Panc1 (cell line): Measurements from ENCODE around the gene ATIC. TPM values are rescaled to one million over a fixed set of nuclear protein-coding genes. Genes with fewer than 3 reads are reported as not detected.

ENCODE experiments used
- ATAC-seq: fragments of 200-7000 bp; cut with Tn5 transposase; 2 replicates; pipeline ENCODE4 v1.9.1; 2020; ENCODE audit warnings: mild to moderate bottlenecking, moderate library complexity
- BruUV-seq: library from RNA; stranded (reverse); fragments of 400-500 nt; replicated peaks from 2 replicates; lab custom pipeline; 2021; lab: Mats Ljungman, UMichigan
- CTCF ChIA-PET: fragments of 300-600 bp; sonication (Branson Sonifier 250); formaldehyde crosslinking; loops from one replicate; lab custom pipeline; 2022; ENCODE audit warnings: antibody characterized with exemption; lab: Charles Lee
- POLR2A ChIA-PET: fragments of 300-600 bp; sonication (Branson Sonifier 250); formaldehyde crosslinking; loops from one replicate; lab custom pipeline; 2022; ENCODE audit warnings: antibody characterized with exemption; lab: Charles Lee
- DNase-seq: peaks from one replicate; pipeline ENCODE4 v3.0.0-alpha.2; 2010; ENCODE audit warnings: low read depth, low spot score
- H3K27ac ChIP-seq: 2 replicates; pipeline ENCODE4 v1.5.1; 2011; ENCODE audit warnings: mild to moderate bottlenecking, low read length, inconsistent platforms
- H3K27me3 ChIP-seq: fragments of 200-500 bp; sonication (Bioruptor generic); 2 replicates; pipeline ENCODE4 v1.6.0; 2014; ENCODE audit warnings: low read length, inconsistent platforms; ENCODE audit not compliant: control insufficient read depth, insufficient read depth
- H3K36me3 ChIP-seq: fragments of 200-500 bp; sonication (Bioruptor generic); 2 replicates; pipeline ENCODE4 v1.5.1; 2014; ENCODE audit warnings: inconsistent platforms, mild to moderate bottlenecking, low read length, moderate library complexity; ENCODE audit not compliant: control insufficient read depth, insufficient read depth
- H3K4me1 ChIP-seq: 2 replicates; pipeline ENCODE4 v1.5.1; 2011; ENCODE audit warnings: inconsistent platforms, mild to moderate bottlenecking, low read length, moderate library complexity; ENCODE audit not compliant: control insufficient read depth, insufficient read depth
- H3K4me3 ChIP-seq, 2 experiments: 2 replicates each; pipeline ENCODE4 v1.5.1; 2011 to 2012; ENCODE audit warnings: low read depth in 2 of 2, low read length in 2 of 2, mild to moderate bottlenecking in 2 of 2, inconsistent platforms in 1 of 2, moderate library complexity in 1 of 2
- H3K9me3 ChIP-seq: fragments of 200-500 bp; sonication (Bioruptor generic); 2 replicates; pipeline ENCODE4 v1.5.1; 2014; ENCODE audit warnings: low read depth, mild to moderate bottlenecking, inconsistent platforms, low read length, moderate library complexity; ENCODE audit not compliant: control insufficient read depth, insufficient read depth
- CTCF ChIP-seq: fragments of 450-650 bp; IDR thresholded peaks from 2 replicates; pipeline ENCODE4 v1.5.1; 2017; ENCODE audit warnings: mild to moderate bottlenecking
- POLR2AphosphoS5 ChIP-seq: IDR thresholded peaks from 2 replicates; pipeline ENCODE4 v1.6.1; 2012; ENCODE audit warnings: mild to moderate bottlenecking, low read depth, low read length, moderate library complexity
- REST ChIP-seq, 2 experiments: IDR thresholded peaks; 2 replicates each; pipeline ENCODE4 v1.6.1; 2011 to 2012; ENCODE audit warnings: low read depth in 2 of 2, control low read depth in 1 of 2, low read length in 1 of 2, mild to moderate bottlenecking in 1 of 2, moderate library complexity in 1 of 2; ENCODE audit not compliant: insufficient read depth in 1 of 2
- SIN3A ChIP-seq: IDR thresholded peaks from 2 replicates; pipeline ENCODE4 v1.6.1; 2012; ENCODE audit warnings: low read depth, mild to moderate bottlenecking, low read length, moderate library complexity, borderline replicate concordance; ENCODE audit not compliant: insufficient read depth
- TCF7L2 ChIP-seq: IDR thresholded peaks from 2 replicates; pipeline ENCODE4 v1.6.1; 2011; ENCODE audit warnings: mild to moderate bottlenecking, low read depth, low read length, inconsistent platforms
- in situ Hi-C: cut with HindIII; loops from 2 replicates; pipeline ENCODE4 v1.10.0; 2016; ENCODE audit warnings: low sequenced_read_pairs, low pct_unique_long_range_greater_than_20kb
- intact Hi-C: fragments of 100-400 bp; cut with micrococcal nuclease; formaldehyde crosslinking; loops from one replicate; pipeline ENCODE4 v1.10.0; 2022; ENCODE audit not compliant: unreplicated experiment
- total RNA-seq: library from RNA; stranded (reverse); gene quantifications from one replicate; pipeline ENCODE4 v1.2.1, GENCODE V29; 2021; ENCODE audit not compliant: unreplicated experiment

Gene ATIC
- total RNA-seq, 1 experiment from 2014 or later = 223 TPM

DNA sequence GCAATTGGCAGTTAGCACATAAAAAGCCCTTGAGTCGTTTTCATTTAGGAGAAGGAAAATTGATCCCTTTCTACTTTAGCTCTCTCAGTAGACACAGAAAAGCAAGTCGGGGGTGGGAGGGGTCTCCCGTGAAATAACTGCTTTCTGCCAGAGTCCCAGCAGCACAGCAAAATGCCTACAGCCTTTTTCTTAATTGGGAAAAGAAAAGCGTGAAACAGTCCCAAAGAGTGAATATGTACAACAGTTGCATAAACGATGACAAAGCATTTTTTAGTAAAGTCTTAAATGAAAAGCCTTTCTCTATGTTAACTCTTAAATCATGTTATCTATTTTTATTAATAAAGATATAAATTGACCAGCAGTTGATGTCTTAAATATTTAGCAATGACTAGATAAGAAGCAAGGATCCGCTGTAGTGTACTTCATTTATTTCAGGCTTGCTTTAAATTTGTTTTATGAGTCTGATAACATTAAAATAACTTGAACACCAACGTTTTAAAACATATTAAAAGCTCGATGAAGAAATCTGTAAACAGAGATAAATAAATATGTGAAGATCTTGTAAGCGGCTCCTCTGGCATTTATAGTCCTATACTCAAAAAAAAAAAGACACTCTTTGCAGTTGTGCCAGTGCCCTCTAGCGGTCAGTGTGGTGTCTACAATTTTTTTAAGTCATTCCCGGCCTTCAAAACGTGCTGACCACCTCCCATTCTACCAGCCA lies 42.3 kb upstream of the ATIC start:
- Histone ChIP-seq H3K4me3 (no peak overlapping the region), H3K36me3 (no peaks in the 10 kb centered on the region), H3K27ac (no peak overlapping the region), H3K4me1 (no peaks in the 10 kb centered on the region; the same call in 1 of the 2 replicates), H3K9me3 (no peaks in the 10 kb centered on the region), H3K27me3 (no peaks in the 10 kb centered on the region)
- DNase-seq (peak; percentile 47), ATAC-seq (no peak)
- POLR2A ChIA-PET = interaction anchor here (0.6 kb wide), 1 partner anchor 119 kb away, joined by 16 read pairs; no protein-coding TSS in a partner anchor
- BruUV-seq = no TSS peak
- intact Hi-C loops (loop anchor here (10.0 kb wide), 1 partner anchor 305 kb away; no protein-coding TSS in a partner anchor), in situ Hi-C loops (no loop called here)
- TF ChIP-seq REST (IDR thresholded peaks at IDR 0.05; ENCODE audit: insufficient read depth in 1 of 2, low read depth in 2 of 2, low read length in 1 of 2) (no peak), POLR2AphosphoS5 (no peak), SIN3A (no peak), TCF7L2 (no peak), CTCF (peak; percentile 90)
- CTCF ChIA-PET = interaction anchor here (0.7 kb wide), 2 partner anchors 649 to 1459 kb away, joined by 3 to 5 read pairs; no protein-coding TSS in a partner anchor

DNA sequence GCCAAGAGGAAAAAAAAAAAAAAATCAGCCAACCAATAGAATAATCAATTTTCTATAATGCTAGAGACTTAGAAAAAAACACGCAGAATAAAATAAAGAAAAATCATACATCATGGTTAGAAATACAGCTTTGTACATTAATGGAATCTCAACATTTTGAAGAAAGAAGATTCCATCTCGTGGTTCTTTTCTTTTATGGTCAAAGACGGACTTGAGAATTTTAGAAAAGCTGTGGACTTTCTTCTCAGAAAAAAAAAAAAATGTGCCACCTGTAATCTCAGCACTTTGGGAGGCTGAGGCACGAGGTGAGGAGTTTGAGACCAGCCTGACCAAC lies 41.8 kb upstream of the ATIC start:
- BruUV-seq = no TSS peak
- POLR2A ChIA-PET = no interaction called here

More for the DNA sequence above, 41.8 kb upstream of the ATIC start:
- Histone ChIP-seq H3K27me3 (no peaks in the 10 kb centered on the region), H3K27ac (no peak overlapping the region), H3K4me1 (no peaks in the 10 kb centered on the region; the same call in 1 of the 2 replicates), H3K4me3 (no peak overlapping the region), H3K36me3 (no peaks in the 10 kb centered on the region), H3K9me3 (no peaks in the 10 kb centered on the region)
- intact Hi-C loops (no loop called here), in situ Hi-C loops (no loop called here)
- no peak for DNase-seq
- no peak for ATAC-seq
- CTCF ChIA-PET = interaction anchor here (0.7 to 0.8 kb wide), 4 partner anchors 27 to 1459 kb away, joined by 3 to 6 read pairs (median 5); no protein-coding TSS in a partner anchor
- TF ChIP-seq TCF7L2 = no peak
- TF ChIP-seq CTCF = peak; percentile 74
